SKM-1 treated with dmso at 0.1 percent for 144 hours (cell line): ENCODE results near the gene VDR.

Experiments
- DNase-seq: peaks from one replicate; lab custom pipeline; 2025; ENCODE audit not compliant: unreplicated experiment; lab: John Stamatoyannopoulos, UW

Gene VDR

DNA sequence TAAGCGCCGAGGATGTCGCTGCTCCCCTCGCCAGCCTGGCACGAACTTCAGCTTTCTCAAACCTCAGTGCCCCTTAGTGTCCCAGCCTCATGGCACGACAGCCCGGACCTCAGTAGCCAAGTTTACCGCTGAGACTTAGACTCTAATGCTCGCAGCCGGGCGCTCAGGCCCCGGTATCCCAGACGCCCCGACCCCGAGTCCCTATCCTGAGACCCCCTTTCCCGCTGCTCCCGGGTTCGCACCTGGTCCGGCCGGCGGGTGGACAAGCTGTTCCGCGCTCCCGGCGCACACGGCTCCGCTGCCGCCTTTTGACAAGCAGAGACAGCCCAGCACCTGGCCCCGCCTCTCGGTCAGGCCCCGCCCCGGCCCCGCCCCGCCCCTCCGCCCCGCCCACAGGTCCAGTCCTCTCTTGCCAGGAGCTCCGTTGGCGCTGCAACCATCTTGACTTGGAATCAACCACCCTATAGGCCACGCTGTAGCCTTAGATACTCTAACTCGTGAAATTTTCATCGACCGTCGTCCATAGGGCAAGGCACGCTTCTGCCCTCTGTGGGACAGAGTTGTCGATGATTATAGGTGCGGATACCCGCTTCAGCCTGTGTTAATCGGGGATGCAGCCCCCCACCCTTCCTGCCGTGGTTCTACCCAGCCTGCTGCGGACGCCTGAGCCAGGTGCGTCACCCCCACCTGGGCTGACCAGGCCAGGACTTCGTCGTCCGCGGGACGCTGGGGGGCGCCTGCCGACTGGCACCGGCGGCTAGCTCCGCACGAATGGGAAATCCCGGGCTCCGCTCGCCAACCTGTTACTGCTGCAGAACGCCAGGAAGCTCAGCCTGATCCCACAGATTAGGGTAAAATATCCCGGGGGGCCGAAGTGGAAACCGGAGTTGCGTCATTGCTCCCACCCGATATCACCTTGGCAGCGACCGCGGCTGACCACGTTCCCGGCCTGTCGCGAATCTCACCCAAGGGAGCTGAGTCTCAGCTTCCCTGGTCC is at the start of gene VDR:
Gene VDR (minus strand): TSS at position 282 of the 997 bp plus-strand sequence. CDS start 25,881 bp downstream, outside the sequence.
- DNase-seq, result peak; percentile 24

GRCh38 chr12:47954058-47954457 is 49.3 kb upstream of the VDR start:
- DNase-seq, result no peak

DNA sequence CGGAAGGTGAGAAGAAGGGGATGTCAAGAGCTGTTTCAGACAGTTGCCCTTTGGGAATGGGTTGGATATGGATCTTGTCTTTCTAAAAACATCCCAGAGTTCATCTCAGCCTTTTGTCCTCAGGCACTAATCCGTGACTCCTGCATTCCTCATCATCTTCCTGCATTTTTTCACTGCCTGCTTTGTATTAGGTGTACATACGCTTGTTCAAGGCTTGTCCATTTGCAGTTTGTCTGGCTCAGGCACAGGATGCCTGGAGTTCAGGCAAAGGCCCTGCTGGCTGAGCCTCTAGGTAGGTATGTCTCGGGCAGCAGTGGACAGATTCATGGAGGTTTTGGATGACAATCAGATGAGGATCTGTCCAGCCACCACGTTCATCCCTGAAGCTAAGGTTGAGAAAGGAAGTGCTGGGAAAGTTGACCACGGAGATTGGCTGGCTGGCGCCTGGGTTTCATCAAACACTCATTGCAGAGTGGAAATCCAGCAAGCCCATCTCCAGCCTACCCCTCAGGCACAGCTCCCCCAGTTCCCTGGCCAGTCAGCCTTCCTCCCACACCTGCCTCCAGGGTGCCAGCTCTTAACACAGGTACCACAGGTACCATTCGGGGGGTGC is 46.2 kb upstream of the VDR start:
- DNase-seq, result no peak

- DNase-seq, result peak; percentile 21
Measured at GRCh38 chr12:47949441-47950341, 44.9 kb upstream of the VDR start.

DNA sequence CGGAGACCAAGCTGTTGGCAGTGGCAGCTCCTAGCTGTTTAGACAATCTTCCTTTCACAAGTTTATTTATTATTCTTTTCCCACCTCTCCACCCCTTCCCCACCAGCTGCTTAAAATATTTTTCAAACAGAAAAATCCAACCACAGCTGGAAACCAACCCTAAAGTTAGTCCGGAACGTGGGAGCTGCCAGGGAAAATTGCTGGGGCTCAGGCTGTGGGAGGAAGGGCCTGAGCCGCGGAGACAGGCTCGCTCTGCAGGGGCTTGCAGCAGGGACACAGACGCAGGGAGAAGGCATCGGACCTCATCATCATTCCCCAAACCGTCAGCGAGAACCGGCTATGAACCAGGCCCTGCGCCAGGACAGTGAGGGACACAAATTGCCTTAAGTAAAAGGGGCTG is 42.5 kb upstream of the VDR start:
- DNase-seq, result no peak

DNA sequence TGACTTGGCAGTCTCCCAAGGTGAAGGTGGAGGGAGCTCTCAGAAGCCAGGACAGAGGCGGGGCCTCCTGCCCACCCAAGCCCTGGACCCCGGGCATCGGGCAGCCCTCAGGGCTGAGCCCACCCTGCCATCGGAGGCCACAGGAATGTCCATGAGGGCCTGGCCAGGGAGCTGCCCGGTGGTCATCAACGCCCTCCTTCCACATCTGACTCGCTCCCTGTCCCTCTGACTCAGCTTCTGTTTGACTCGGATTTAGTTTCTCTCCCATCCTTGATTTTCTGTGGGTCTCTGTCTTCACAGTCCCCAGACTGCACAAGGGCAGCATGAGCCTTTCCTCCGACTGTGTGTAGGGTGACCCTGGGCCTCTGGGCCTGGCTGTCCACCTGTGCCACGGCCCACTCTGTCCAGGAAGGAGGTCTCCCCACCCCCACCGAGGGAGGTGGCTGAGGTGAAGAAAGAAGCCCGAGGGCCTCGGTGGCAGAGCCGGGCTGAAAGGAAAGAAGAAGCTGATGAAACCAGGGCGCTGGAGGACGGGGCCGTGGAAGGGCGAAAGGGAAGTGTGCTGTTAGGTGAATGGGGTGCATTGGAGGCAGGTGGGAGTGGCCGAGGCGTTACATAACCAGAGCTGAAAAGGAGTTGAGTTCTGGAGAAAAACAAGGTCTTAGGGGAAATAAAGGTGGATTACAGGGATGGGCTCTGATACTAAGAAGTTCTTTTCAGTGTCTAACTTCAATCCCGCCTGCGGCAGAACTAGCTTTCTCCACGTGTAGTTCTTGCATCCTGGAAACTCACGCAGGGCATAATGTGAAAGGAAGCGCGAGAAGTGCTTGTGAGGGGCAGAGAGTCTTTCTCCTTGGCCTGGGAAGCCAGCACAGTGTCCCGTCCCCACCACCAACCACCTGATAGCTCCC is 41.9 kb upstream of the VDR start:
- DNase-seq, result peak; percentile 62

DNA sequence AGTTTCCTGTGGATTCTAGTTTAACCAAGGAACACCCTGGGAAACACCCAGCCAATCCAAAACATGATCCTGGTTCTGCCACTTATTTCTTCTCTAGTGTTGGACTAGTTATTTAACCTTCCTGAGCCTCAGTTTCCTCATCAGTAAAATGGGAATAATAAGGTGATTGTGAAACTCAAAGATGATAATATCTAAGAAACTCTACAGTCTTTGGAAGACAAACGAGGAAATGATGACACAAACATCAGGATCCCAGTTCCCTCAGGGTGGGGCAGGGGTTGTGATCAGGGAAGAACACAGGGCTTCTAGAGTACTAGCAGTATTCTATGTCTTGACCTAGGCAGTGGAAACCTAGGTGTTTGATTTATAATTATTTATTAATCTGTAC is 40.5 kb upstream of the VDR start:
- DNase-seq, result no peak

GRCh38 chr12:47944685-47945340 is 40.0 kb upstream of the VDR start:
- no peak for DNase-seq

- no peak for DNase-seq
Measured at GRCh38 chr12:47943623-47944340, 39.0 kb upstream of the VDR start.

GRCh38 chr12:47942614-47943225 is 37.9 kb upstream of the VDR start:
- no peak for DNase-seq

GRCh38 chr12:47941871-47942613 is 37.2 kb upstream of the VDR start:
- DNase-seq, result no peak

DNA sequence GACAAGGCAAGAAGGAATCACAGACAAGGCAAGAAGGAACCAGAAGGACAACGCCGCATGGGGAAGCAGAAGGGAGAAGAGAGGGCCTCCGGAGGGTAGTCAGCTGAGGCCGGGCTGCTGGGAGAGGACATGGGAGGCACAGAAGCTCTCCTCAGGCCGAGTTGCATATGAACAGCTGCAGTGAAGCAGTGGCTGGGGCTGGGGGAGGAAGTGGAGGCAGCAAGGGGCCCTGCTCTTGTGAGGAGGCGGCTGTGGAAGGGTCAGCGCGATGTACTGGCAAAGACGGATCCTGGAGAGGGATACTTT is 36.6 kb upstream of the VDR start:
- no peak for DNase-seq

DNA sequence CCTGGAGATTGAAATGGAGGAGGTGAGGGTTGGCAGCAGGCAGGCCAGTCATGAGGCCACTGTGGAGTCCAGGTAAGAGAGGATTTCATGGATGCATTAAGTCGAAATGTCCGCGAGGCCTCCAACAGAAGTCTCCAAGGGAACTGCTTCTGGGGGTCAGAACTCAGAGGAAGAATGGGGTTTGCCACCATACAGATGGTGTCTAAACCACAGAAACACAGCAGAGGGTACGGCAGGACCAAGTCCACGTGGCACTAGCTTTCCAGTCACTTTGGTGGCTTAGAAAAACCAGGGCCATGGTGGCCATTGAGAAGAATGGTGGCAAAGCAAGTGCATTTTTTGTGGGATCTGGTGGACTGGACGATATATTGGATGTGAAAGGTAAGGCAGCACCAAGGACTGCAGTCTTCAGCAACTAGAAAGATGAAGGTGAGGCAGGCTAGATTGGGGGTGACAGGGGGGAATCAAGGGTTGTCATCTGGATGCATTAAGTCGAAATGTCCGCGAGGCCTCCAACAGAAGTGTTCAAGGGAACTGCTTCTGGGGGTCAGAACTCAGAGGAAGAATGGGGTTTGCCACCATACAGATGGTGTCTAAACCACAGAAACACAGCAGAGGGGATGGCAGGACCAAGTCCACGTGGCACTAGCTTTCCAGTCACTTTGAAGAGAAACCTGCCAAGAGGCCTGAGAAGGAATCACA is 36.1 kb upstream of the VDR start:
- no peak for DNase-seq

DNA sequence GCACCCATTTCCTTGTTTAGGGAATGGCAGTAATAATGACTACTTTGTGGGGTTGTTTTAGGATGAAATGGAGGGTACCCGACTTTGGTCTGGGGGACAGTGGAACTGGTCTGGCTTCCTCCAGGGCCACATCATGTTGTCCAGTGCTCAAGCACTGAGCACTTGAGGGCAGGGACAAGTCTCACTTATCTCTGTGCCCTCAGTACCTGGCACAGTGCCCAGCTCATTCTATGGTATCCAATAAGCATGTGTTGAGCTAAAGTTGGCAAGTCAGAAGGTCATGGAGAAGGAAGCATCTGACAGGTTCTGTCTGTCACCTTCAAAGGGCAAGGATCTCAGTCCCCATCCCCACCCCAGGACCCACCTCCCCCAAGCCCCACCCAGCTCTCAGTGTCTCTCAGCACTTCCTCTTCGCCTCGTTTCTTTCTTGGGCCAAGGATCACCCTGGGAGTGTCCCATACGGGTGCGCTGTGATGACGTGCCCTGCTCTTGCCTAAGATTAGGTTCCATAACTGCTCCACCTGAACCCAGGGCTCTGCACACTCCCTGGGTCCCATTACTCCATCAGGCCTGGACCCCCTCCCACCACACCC is 34.3 kb upstream of the VDR start:
- DNase-seq, result no peak

- DNase-seq, result no peak
Measured at GRCh38 chr12:47938594-47938993, 33.8 kb upstream of the VDR start.

GRCh38 chr12:47938093-47938492 is 33.3 kb upstream of the VDR start:
- DNase-seq, result no peak

GRCh38 chr12:47935184-47935583 is 30.4 kb upstream of the VDR start:
- no peak for DNase-seq
